GM19463 (cell line): ENCODE measurements around the gene FAM118B.
"Not testable (repeated sequence)": the region's sequence is repeated elsewhere in the genome, so short reads cannot be mapped to it uniquely, and the experiment has no call there.

Experiments used
- ATAC-seq: cut with Tn5 transposase; IDR thresholded peaks from one replicate; pipeline ENCODE4 v1.9.1; 2021; ENCODE audit warnings: mild to moderate bottlenecking, moderate library complexity; ENCODE audit not compliant: unreplicated experiment

FAM118B gene

GRCh38 chr11:126308271-126308671 lies 96.7 kb downstream of the FAM118B start:
- no peak for ATAC-seq

- not testable (repeated sequence) for ATAC-seq
Measured at GRCh38 chr11:126308771-126309170, 97.2 kb downstream of the FAM118B start.

- ATAC-seq: peak; percentile 30
Measured at GRCh38 chr11:126310200-126310991, 98.8 kb downstream of the FAM118B start.

GRCh38 chr11:126310992-126311310 lies 99.4 kb downstream of the FAM118B start:
- no peak for ATAC-seq

- ATAC-seq: peak; percentile 65
Measured at GRCh38 chr11:126311401-126312291, 100.1 kb downstream of the FAM118B start.
